HEK293 (cell line): Measurements from ENCODE around the gene RAD51.

ENCODE experiments used
- CTCF ChIA-PET: fragments of 350-600 bp; formaldehyde crosslinking; extraction: SDS; loops from one replicate; lab custom pipeline; 2021; ENCODE audit warnings: antibody characterized with exemption; lab: Yijun Ruan, JAX
- POLR2A ChIA-PET: fragments of 300-600 bp; formaldehyde crosslinking; extraction: SDS; loops from one replicate; lab custom pipeline; 2020; ENCODE audit warnings: antibody characterized with exemption, inconsistent platforms; lab: Yijun Ruan, JAX
- H3K27ac ChIP-seq: fragments of 200-500 bp; sonication (Bioruptor generic); 2 replicates; pipeline ENCODE4 v1.5.1; 2014; ENCODE audit warnings: low read depth, low read length, control low read depth, inconsistent platforms; ENCODE audit errors: extremely low read depth
- H3K36me3 ChIP-seq, 2 experiments: fragments of 200-500 bp in 1 of 2; sonication (Bioruptor generic) in 1 of 2; 1 replicate in 1 of 2; 2 replicates in 1 of 2; pipeline ENCODE4 v1.5.1; 2014 to 2017; ENCODE audit warnings: inconsistent platforms in 2 of 2, low read length in 2 of 2; ENCODE audit not compliant: control insufficient read depth in 2 of 2, insufficient read depth in 1 of 2
- H3K4me1 ChIP-seq: fragments of 200-500 bp; sonication (Bioruptor generic); 2 replicates; pipeline ENCODE4 v1.5.1; 2014; ENCODE audit warnings: mild to moderate bottlenecking, low read length, inconsistent platforms; ENCODE audit not compliant: control insufficient read depth, insufficient read depth
- H3K4me3 ChIP-seq: 2 replicates; pipeline ENCODE4 v1.5.1; 2011; ENCODE audit warnings: low read depth, mild to moderate bottlenecking, control low read depth, low read length, moderate library complexity
- H3K9me3 ChIP-seq: fragments of 200-500 bp; sonication (Bioruptor generic); 2 replicates; pipeline ENCODE4 v1.5.1; 2014; ENCODE audit warnings: low read depth, low read length, inconsistent platforms; ENCODE audit not compliant: control insufficient read depth, insufficient read depth
- HOXC10 ChIP-seq: sonication (generic); formaldehyde crosslinking; IDR thresholded peaks from 2 replicates; pipeline ENCODE4 v1.8.1; 2023; ENCODE audit warnings: mild to moderate bottlenecking, missing genetic modification reagents
- IKZF3 ChIP-seq: fragments of 450-650 bp; IDR thresholded peaks from 2 replicates; pipeline ENCODE4 v1.5.0; 2018; ENCODE audit warnings: missing biosample characterization, mild to moderate bottlenecking, missing genetic modification characterization, moderate library complexity
- KLF1 ChIP-seq: fragments of 450-650 bp; formaldehyde crosslinking; IDR thresholded peaks from 2 replicates; pipeline ENCODE4 v1.5.1; 2016; ENCODE audit warnings: missing biosample characterization, missing genetic modification characterization
- KLF16 ChIP-seq: fragments of 450-650 bp; formaldehyde crosslinking; IDR thresholded peaks from 2 replicates; pipeline ENCODE4 v1.5.1; 2017; ENCODE audit warnings: missing biosample characterization, missing genetic modification characterization
- MZF1 ChIP-seq: fragments of 450-650 bp; formaldehyde crosslinking; IDR thresholded peaks from 2 replicates; pipeline ENCODE4 v1.5.1; 2017; ENCODE audit warnings: missing biosample characterization, missing genetic modification characterization, borderline replicate concordance
- SCRT2 ChIP-seq: fragments of 450-650 bp; formaldehyde crosslinking; IDR thresholded peaks from 2 replicates; pipeline ENCODE4 v1.5.1; 2016; ENCODE audit warnings: missing biosample characterization, missing genetic modification characterization
- SP3 ChIP-seq: fragments of 450-650 bp; formaldehyde crosslinking; IDR thresholded peaks from 2 replicates; pipeline ENCODE4 v1.5.1; 2016; ENCODE audit warnings: missing biosample characterization, missing genetic modification characterization
- ZNF23 ChIP-seq: fragments of 450-650 bp; formaldehyde crosslinking; IDR thresholded peaks from 2 replicates; pipeline ENCODE4 v1.5.1; 2016; ENCODE audit warnings: missing biosample characterization, missing genetic modification characterization, borderline replicate concordance
- ZNF510 ChIP-seq: fragments of 450-650 bp; formaldehyde crosslinking; IDR thresholded peaks from 2 replicates; pipeline ENCODE4 v1.5.1; 2018; ENCODE audit warnings: mild to moderate bottlenecking, missing genetic modification characterization, missing biosample characterization; ENCODE audit not compliant: insufficient replicate concordance
- ZNF514 ChIP-seq: fragments of 450-650 bp; formaldehyde crosslinking; IDR thresholded peaks from 2 replicates; pipeline ENCODE4 v1.5.1; 2016; ENCODE audit warnings: missing biosample characterization, missing genetic modification characterization
- ZNF600 ChIP-seq: fragments of 450-650 bp; formaldehyde crosslinking; IDR thresholded peaks from 2 replicates; pipeline ENCODE4 v1.5.1; 2016; ENCODE audit warnings: missing biosample characterization, missing genetic modification characterization
- ZNF776 ChIP-seq: fragments of 450-650 bp; formaldehyde crosslinking; IDR thresholded peaks from 2 replicates; pipeline ENCODE4 v1.5.0; 2017; ENCODE audit warnings: missing biosample characterization, missing genetic modification characterization, borderline replicate concordance
- ZNF792 ChIP-seq: fragments of 450-650 bp; formaldehyde crosslinking; IDR thresholded peaks from 2 replicates; pipeline ENCODE4 v1.5.1; 2016; ENCODE audit warnings: missing biosample characterization, missing genetic modification characterization
- ZNF843 ChIP-seq: fragments of 450-650 bp; formaldehyde crosslinking; IDR thresholded peaks from 2 replicates; pipeline ENCODE4 v1.5.1; 2016; ENCODE audit warnings: missing biosample characterization, missing genetic modification characterization
- TF ChIP-seq, protein P1 (sequence below): fragments of 450-650 bp; formaldehyde crosslinking; IDR thresholded peaks from 2 replicates; pipeline ENCODE4 v1.5.1; 2016; ENCODE audit warnings: missing biosample characterization, missing genetic modification characterization
- TF ChIP-seq, protein P2 (sequence below): fragments of 450-650 bp; formaldehyde crosslinking; IDR thresholded peaks from 2 replicates; pipeline ENCODE4 v1.5.1; 2016; ENCODE audit warnings: missing biosample characterization, missing genetic modification characterization, low read depth
- TF ChIP-seq, protein P3 (sequence below): fragments of 450-650 bp; formaldehyde crosslinking; IDR thresholded peaks from 2 replicates; pipeline ENCODE4 v1.5.1; 2016; ENCODE audit warnings: missing biosample characterization, missing genetic modification characterization
- TF ChIP-seq, protein P4 (sequence below): fragments of 450-650 bp; formaldehyde crosslinking; IDR thresholded peaks from 2 replicates; pipeline ENCODE4 v1.5.1; 2016; ENCODE audit warnings: missing biosample characterization, missing genetic modification characterization, borderline replicate concordance
- TF ChIP-seq, protein P5 (sequence below): fragments of 450-650 bp; IDR thresholded peaks from 2 replicates; pipeline ENCODE4 v1.5.1; 2018; ENCODE audit warnings: missing biosample characterization, missing genetic modification characterization
- TF ChIP-seq, protein P6 (sequence below): fragments of 450-650 bp; formaldehyde crosslinking; IDR thresholded peaks from 2 replicates; pipeline ENCODE4 v1.5.1; 2016; ENCODE audit warnings: missing biosample characterization, missing genetic modification characterization

The RAD51 gene

DNA sequence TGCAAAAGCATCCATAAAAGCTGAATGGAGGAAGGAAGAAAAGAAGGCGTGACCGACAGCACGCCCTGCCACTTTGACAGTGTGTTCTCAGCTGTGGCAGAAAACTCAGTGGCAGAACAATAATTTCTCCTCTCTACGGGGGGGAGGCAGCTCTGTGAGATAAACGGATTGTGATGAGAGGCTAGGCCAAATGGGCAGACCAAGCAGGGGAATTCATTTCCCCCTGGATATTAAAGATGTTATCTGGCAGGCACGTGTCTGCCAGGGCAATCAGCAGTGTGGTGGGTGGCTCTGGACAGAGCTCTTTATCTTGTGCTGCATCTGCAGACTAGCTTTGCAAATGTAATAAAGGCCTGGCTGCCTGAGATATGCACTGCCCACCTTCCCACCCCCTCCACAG, 62.0 kb downstream of the RAD51 start (continued):
- TF ChIP-seq, protein P1, sequence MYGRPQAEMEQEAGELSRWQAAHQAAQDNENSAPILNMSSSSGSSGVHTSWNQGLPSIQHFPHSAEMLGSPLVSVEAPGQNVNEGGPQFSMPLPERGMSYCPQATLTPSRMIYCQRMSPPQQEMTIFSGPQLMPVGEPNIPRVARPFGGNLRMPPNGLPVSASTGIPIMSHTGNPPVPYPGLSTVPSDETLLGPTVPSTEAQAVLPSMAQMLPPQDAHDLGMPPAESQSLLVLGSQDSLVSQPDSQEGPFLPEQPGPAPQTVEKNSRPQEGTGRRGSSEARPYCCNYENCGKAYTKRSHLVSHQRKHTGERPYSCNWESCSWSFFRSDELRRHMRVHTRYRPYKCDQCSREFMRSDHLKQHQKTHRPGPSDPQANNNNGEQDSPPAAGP (tag by site-specific recombination): peak; percentile 69; the same call in 1 of the 2 replicates
- TF ChIP-seq ZNF600: peak; percentile 76
- TF ChIP-seq ZNF843: peak; percentile 49; the same call in 1 of the 2 replicates
- peak; percentile 22; the same call in 1 of the 2 replicates for TF ChIP-seq KLF1 (tag by site-specific recombination)
- TF ChIP-seq, all 188 proteins: peak for 19

DNA sequence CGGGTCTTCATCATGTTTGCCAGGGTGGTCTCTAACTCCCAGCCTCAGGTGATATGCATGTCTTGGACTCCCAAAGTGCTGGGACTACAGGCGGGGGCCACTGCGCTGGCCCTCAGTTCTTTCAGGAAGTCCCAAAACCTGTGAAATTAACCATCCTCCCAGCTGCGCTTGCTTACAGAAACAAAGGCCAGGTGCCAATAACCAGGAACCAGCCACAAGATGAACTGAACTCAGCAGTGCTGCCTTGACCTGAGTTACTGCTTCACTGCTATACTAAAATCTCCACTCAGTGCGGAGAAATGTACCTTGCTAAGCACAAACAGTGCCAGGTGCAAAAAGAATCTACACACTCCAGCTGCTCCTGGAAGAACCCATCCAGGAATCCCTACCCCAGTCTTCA, 65.0 kb downstream of the RAD51 start:
- Histone ChIP-seq H3K4me3 (no peak overlapping the region), H3K27ac (no peak overlapping the region), H3K36me3 (no peaks in the 10 kb centered on the region), H3K9me3 (no peaks in the 10 kb centered on the region), H3K4me1 (peaks cover 3% of the 10 kb centered on the region; the same call in 1 of the 2 replicates)
- ChIA-PET POLR2A (no interaction called here), CTCF (no interaction called here)
- TF ChIP-seq ZNF514 (no peak), MZF1 (no peak), ZNF792 (tag by site-specific recombination) (no peak), IKZF3 (tag by site-specific recombination) (no peak), ZNF510 (no peak), ZNF23 (tag by site-specific recombination) (no peak), HOXC10 (CRISPR knock-in tag) (no peak), SP3 (no peak), SCRT2 (tag by site-specific recombination) (no peak), ZNF776 (tag by site-specific recombination) (no peak), KLF16 (tag by site-specific recombination) (no peak)
- TF ChIP-seq, protein P2, sequence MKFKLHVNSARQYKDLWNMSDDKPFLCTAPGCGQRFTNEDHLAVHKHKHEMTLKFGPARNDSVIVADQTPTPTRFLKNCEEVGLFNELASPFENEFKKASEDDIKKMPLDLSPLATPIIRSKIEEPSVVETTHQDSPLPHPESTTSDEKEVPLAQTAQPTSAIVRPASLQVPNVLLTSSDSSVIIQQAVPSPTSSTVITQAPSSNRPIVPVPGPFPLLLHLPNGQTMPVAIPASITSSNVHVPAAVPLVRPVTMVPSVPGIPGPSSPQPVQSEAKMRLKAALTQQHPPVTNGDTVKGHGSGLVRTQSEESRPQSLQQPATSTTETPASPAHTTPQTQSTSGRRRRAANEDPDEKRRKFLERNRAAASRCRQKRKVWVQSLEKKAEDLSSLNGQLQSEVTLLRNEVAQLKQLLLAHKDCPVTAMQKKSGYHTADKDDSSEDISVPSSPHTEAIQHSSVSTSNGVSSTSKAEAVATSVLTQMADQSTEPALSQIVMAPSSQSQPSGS: no peak
- TF ChIP-seq, protein P3, sequence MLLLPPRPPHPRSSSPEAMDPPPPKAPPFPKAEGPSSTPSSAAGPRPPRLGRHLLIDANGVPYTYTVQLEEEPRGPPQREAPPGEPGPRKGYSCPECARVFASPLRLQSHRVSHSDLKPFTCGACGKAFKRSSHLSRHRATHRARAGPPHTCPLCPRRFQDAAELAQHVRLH (tag by site-specific recombination): no peak
- TF ChIP-seq, protein P4, sequence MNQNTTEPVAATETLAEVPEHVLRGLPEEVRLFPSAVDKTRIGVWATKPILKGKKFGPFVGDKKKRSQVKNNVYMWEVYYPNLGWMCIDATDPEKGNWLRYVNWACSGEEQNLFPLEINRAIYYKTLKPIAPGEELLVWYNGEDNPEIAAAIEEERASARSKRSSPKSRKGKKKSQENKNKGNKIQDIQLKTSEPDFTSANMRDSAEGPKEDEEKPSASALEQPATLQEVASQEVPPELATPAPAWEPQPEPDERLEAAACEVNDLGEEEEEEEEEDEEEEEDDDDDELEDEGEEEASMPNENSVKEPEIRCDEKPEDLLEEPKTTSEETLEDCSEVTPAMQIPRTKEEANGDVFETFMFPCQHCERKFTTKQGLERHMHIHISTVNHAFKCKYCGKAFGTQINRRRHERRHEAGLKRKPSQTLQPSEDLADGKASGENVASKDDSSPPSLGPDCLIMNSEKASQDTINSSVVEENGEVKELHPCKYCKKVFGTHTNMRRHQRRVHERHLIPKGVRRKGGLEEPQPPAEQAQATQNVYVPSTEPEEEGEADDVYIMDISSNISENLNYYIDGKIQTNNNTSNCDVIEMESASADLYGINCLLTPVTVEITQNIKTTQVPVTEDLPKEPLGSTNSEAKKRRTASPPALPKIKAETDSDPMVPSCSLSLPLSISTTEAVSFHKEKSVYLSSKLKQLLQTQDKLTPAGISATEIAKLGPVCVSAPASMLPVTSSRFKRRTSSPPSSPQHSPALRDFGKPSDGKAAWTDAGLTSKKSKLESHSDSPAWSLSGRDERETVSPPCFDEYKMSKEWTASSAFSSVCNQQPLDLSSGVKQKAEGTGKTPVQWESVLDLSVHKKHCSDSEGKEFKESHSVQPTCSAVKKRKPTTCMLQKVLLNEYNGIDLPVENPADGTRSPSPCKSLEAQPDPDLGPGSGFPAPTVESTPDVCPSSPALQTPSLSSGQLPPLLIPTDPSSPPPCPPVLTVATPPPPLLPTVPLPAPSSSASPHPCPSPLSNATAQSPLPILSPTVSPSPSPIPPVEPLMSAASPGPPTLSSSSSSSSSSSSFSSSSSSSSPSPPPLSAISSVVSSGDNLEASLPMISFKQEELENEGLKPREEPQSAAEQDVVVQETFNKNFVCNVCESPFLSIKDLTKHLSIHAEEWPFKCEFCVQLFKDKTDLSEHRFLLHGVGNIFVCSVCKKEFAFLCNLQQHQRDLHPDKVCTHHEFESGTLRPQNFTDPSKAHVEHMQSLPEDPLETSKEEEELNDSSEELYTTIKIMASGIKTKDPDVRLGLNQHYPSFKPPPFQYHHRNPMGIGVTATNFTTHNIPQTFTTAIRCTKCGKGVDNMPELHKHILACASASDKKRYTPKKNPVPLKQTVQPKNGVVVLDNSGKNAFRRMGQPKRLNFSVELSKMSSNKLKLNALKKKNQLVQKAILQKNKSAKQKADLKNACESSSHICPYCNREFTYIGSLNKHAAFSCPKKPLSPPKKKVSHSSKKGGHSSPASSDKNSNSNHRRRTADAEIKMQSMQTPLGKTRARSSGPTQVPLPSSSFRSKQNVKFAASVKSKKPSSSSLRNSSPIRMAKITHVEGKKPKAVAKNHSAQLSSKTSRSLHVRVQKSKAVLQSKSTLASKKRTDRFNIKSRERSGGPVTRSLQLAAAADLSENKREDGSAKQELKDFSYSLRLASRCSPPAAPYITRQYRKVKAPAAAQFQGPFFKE (tag by site-specific recombination): no peak
- TF ChIP-seq, protein P5, sequence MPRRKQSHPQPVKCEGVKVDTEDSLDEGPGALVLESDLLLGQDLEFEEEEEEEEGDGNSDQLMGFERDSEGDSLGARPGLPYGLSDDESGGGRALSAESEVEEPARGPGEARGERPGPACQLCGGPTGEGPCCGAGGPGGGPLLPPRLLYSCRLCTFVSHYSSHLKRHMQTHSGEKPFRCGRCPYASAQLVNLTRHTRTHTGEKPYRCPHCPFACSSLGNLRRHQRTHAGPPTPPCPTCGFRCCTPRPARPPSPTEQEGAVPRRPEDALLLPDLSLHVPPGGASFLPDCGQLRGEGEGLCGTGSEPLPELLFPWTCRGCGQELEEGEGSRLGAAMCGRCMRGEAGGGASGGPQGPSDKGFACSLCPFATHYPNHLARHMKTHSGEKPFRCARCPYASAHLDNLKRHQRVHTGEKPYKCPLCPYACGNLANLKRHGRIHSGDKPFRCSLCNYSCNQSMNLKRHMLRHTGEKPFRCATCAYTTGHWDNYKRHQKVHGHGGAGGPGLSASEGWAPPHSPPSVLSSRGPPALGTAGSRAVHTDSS: no peak
- TF ChIP-seq, protein P6, sequence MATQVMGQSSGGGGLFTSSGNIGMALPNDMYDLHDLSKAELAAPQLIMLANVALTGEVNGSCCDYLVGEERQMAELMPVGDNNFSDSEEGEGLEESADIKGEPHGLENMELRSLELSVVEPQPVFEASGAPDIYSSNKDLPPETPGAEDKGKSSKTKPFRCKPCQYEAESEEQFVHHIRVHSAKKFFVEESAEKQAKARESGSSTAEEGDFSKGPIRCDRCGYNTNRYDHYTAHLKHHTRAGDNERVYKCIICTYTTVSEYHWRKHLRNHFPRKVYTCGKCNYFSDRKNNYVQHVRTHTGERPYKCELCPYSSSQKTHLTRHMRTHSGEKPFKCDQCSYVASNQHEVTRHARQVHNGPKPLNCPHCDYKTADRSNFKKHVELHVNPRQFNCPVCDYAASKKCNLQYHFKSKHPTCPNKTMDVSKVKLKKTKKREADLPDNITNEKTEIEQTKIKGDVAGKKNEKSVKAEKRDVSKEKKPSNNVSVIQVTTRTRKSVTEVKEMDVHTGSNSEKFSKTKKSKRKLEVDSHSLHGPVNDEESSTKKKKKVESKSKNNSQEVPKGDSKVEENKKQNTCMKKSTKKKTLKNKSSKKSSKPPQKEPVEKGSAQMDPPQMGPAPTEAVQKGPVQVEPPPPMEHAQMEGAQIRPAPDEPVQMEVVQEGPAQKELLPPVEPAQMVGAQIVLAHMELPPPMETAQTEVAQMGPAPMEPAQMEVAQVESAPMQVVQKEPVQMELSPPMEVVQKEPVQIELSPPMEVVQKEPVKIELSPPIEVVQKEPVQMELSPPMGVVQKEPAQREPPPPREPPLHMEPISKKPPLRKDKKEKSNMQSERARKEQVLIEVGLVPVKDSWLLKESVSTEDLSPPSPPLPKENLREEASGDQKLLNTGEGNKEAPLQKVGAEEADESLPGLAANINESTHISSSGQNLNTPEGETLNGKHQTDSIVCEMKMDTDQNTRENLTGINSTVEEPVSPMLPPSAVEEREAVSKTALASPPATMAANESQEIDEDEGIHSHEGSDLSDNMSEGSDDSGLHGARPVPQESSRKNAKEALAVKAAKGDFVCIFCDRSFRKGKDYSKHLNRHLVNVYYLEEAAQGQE (tag by site-specific recombination): no peak
